ENCODE measurements around the gene CLK1.

The CLK1 gene

DNA sequence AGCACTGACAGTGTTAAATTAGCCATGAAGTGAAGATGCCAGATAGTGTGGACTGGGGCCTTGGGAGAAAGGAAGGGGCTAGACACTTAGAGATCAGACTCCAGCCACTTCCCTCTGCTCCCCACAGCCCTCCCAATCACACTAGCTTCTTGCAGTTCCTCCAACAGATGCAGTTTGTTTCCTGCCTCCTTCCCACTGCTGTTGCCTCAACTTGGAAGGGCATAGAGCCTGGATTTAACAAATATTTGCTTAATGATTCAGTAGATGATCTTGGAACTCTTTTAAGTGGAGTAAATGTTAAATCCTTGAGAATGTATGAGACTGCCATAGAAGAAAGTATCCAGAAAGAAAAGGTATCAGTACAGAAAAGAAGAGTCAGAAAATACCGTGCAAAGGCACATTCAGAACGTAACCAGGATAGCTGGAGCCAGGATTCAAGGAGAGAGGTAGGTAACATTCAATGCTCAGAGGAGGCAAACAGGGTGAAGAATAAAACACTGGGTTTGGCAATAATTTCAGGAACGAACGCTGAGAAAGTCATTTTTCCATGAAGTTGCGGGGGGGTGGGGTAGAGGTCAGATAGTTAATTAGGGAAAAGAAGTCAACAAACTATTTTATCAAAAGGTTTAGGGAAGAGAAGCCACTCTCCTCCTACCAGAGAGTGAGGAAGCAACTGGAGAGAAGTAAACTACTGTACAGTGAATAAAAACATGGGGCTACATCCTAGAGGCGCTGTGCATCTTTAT lies 54.0 kb downstream of the CLK1 start:
- DNase-seq, result no peak

DNA sequence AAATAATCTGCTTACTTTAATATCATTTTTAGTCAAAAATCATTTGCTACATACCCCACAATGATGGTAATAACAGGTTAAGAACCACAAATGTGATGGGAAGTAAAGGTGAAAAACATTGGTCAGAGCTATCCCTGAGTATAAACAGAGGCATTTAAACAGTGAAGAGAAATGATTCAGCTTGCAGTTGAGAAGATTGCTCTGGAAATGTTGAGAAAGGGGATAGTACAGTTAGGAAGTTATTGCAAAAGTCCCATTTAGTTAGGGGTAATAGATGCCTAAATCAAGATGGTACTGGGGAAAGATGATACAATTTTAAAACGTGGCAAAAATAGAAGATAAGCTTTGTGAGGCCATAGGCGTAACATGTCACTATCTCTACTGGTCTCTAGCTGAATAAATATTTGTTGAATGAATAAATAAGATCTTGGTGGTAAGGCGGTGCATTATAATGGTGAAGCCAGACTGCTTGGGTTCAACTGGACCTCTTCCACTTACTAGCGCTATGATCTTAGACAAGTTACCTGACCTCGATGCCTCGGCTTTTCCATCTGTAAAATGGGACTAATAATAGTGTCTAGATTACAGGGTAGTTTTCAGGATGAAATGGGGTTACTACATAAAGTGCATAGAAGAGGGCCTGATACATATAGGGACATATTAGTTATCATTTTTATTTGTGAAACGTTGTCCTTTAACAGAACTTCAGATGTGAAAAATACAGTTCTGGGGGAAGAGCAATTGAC lies 54.8 kb downstream of the CLK1 start:
- DNase-seq, result no peak
